Uterus (tissue), 2 donors: ENCODE measurements around the gene HNRNPM.

Experiments
- POLR2A ChIP-seq, 2 donors: fragments of 450-650 bp; IDR thresholded peaks; one replicate each; pipeline ENCODE4 v1.6.1; 2016; ENCODE audit warnings: antibody characterized with exemption in 2 of 2, mild to moderate bottlenecking in 1 of 2, moderate library complexity in 1 of 2
- TF ChIP-seq, protein P1 (sequence below), 4 experiments: fragments of 200-600 bp in 2 of 4; fragments of 450-650 bp in 2 of 4; sonication (generic) in 2 of 4; IDR thresholded peaks; one replicate each; pipeline ENCODE4 v1.5.1; 2016 to 2019; ENCODE audit warnings: antibody characterized with exemption in 4 of 4, mild to moderate bottlenecking in 2 of 4, moderate library complexity in 1 of 4

DNA sequence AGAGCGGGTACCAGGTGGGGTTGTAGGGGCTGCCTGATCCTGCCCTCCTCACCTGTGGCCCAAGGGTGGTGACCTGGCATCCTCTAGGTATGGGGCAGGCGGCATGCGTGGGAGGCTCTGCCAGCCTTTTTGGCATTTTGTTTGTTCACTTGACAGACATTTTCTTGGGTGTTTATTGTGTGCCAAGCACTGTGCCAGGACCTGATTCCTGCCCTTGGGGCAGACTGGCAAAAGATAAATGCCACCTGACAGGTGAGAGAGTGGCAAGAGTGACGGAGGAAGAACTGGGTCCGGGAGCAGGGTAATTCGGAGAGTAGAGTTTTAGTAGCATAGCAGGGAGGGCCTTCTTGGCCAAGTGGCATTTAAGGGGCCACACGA, 48.6 kb upstream of the HNRNPM start:
- no peak for TF ChIP-seq POLR2A (IDR thresholded peaks at IDR 0.05)
- TF ChIP-seq, protein P1, sequence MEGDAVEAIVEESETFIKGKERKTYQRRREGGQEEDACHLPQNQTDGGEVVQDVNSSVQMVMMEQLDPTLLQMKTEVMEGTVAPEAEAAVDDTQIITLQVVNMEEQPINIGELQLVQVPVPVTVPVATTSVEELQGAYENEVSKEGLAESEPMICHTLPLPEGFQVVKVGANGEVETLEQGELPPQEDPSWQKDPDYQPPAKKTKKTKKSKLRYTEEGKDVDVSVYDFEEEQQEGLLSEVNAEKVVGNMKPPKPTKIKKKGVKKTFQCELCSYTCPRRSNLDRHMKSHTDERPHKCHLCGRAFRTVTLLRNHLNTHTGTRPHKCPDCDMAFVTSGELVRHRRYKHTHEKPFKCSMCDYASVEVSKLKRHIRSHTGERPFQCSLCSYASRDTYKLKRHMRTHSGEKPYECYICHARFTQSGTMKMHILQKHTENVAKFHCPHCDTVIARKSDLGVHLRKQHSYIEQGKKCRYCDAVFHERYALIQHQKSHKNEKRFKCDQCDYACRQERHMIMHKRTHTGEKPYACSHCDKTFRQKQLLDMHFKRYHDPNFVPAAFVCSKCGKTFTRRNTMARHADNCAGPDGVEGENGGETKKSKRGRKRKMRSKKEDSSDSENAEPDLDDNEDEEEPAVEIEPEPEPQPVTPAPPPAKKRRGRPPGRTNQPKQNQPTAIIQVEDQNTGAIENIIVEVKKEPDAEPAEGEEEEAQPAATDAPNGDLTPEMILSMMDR (IDR thresholded peaks at IDR 0.05) = no peak
